ENCODE data around the gene GPM6B.
"Not testable (repeated sequence)": the region's sequence is repeated elsewhere in the genome, so short reads cannot be mapped to it uniquely, and the experiment has no call there.

The GPM6B gene

GRCh38 chrX:13761606-13762414 is 55.1 kb downstream of the GPM6B start:
- DNase-seq = no peak

- DNase-seq = no peak
Measured at GRCh38 chrX:13760426-13760825, 56.5 kb downstream of the GPM6B start.

GRCh38 chrX:13759152-13759718 is 57.7 kb downstream of the GPM6B start:
- no peak for DNase-seq

- DNase-seq = no peak
Measured at GRCh38 chrX:13756381-13756780, 60.5 kb downstream of the GPM6B start.

- DNase-seq = no peak
Measured at GRCh38 chrX:13755254-13755653, 61.6 kb downstream of the GPM6B start.

- no peak for DNase-seq
Measured at GRCh38 chrX:13754765-13755164, 62.1 kb downstream of the GPM6B start.

- no peak for DNase-seq
Measured at GRCh38 chrX:13752646-13753045, 64.2 kb downstream of the GPM6B start.

- no peak for DNase-seq
Measured at GRCh38 chrX:13752141-13752540, 64.8 kb downstream of the GPM6B start.

GRCh38 chrX:13750812-13751211 is 66.1 kb downstream of the GPM6B start:
- no peak for DNase-seq

- peak; percentile 56 for DNase-seq
Measured at GRCh38 chrX:13750204-13750603, 66.7 kb downstream of the GPM6B start.

- DNase-seq = no peak
Measured at GRCh38 chrX:13748486-13748885, 68.4 kb downstream of the GPM6B start.

- DNase-seq = peak; percentile 43
Measured at GRCh38 chrX:13747836-13748235, 69.1 kb downstream of the GPM6B start.

GRCh38 chrX:13742397-13743176 is 74.3 kb downstream of the GPM6B start:
- no peak for DNase-seq

- no peak for DNase-seq
Measured at GRCh38 chrX:13741695-13742094, 75.2 kb downstream of the GPM6B start.

GRCh38 chrX:13734278-13735172 is 82.4 kb downstream of the GPM6B start, which contains the start of the genes OFD1 and TRAPPC2:
OFD1 (plus strand) TSS chrX:13734748; CDS start chrX:13735072, 324 bp downstream.
TRAPPC2 (minus strand) TSS chrX:13734620; CDS start chrX:13719963, 14,657 bp downstream.
- DNase-seq = peak; percentile 94

- DNase-seq = no peak
Measured at GRCh38 chrX:13733506-13733905, 83.4 kb downstream of the GPM6B start.

GRCh38 chrX:13732246-13733067 is 84.4 kb downstream of the GPM6B start:
- DNase-seq = no peak

- DNase-seq = not testable (repeated sequence)
Measured at GRCh38 chrX:13730523-13730922, 86.4 kb downstream of the GPM6B start.

- DNase-seq = not testable (repeated sequence)
Measured at GRCh38 chrX:13726583-13726982, 90.3 kb downstream of the GPM6B start.

GRCh38 chrX:13724878-13725277 is 92.0 kb downstream of the GPM6B start:
- DNase-seq = peak; percentile 77

GRCh38 chrX:13721819-13722519 is 94.9 kb downstream of the GPM6B start:
- DNase-seq = peak; percentile 68

Data from DMS53 (cell line).